A549 (cell line): ENCODE results near the gene GPR78.

ENCODE experiments used
- FOXS1 ChIP-seq: fragments of 250-450 bp; sonication (Bioruptor Pico); IDR thresholded peaks from 2 replicates; pipeline ENCODE4 v1.5.0; 2020; ENCODE audit warnings: mild to moderate bottlenecking, moderate library complexity
- POLR2A ChIP-seq: IDR thresholded peaks from 2 replicates; pipeline ENCODE4 v1.6.1; 2012; ENCODE audit warnings: mild to moderate bottlenecking, low read length
- RAD21 ChIP-seq, 2 experiments: fragments of >200 bp in 1 of 2; sonication (Bioruptor Twin) in 1 of 2; formaldehyde crosslinking in 1 of 2; IDR thresholded peaks in 1 of 2; conservative IDR thresholded peaks in 1 of 2; 2 replicates in 1 of 2; 3 replicates in 1 of 2; pipeline ENCODE4 v1.6.1; 2012 to 2018; ENCODE audit warnings: inconsistent platforms in 1 of 2
- RCOR1 ChIP-seq: fragments of 150-350 bp; IDR thresholded peaks from 2 replicates; pipeline ENCODE4 v1.6.1; 2014; ENCODE audit warnings: antibody characterized with exemption, low read length, low read depth
- TF ChIP-seq, protein P1 (sequence below): fragments of >200 bp; sonication (Bioruptor Twin); formaldehyde crosslinking; IDR thresholded peaks from 3 replicates; pipeline ENCODE4 v1.5.1; 2016
- TF ChIP-seq, protein P2 (sequence below): IDR thresholded peaks from 2 replicates; pipeline ENCODE4 v1.6.1; 2012

DNA sequence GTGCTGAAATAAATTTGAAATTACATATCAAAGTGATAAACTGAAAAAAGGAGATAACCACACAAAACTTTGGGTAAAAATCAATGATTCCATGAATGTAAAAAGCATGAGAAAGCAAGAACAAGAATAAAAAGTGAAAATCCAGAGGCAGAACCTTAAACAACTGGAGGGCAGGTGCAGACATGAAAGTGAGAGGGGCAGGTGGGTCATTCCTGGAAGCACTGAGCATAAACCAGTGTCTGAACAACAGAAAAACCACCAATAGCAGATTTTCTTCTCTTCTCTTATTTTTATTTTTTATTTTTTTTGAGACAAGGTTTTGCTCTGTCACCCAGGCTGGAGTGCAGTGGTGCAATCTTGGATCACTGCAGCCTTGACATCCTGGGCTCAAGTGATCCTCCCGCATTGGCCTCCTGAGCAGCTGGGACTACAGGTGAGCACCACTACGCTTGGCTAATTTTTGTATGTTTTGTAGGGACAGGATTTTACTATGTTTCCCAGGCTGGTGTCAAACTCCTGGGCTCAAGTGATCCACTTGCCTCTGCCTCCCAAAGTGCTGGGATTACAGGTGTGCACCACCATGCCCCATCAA lies 46.8 kb upstream of the GPR78 start:
- TF ChIP-seq POLR2A (no peak), RCOR1 (no peak), FOXS1 (no peak), RAD21 (conservative IDR thresholded peaks at IDR 0.05 in 1 of 2, IDR thresholded peaks at IDR 0.05 in 1 of 2) (no peak)
- TF ChIP-seq, protein P1, sequence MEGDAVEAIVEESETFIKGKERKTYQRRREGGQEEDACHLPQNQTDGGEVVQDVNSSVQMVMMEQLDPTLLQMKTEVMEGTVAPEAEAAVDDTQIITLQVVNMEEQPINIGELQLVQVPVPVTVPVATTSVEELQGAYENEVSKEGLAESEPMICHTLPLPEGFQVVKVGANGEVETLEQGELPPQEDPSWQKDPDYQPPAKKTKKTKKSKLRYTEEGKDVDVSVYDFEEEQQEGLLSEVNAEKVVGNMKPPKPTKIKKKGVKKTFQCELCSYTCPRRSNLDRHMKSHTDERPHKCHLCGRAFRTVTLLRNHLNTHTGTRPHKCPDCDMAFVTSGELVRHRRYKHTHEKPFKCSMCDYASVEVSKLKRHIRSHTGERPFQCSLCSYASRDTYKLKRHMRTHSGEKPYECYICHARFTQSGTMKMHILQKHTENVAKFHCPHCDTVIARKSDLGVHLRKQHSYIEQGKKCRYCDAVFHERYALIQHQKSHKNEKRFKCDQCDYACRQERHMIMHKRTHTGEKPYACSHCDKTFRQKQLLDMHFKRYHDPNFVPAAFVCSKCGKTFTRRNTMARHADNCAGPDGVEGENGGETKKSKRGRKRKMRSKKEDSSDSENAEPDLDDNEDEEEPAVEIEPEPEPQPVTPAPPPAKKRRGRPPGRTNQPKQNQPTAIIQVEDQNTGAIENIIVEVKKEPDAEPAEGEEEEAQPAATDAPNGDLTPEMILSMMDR: no peak
- TF ChIP-seq, protein P2, sequence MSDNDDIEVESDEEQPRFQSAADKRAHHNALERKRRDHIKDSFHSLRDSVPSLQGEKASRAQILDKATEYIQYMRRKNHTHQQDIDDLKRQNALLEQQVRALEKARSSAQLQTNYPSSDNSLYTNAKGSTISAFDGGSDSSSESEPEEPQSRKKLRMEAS: no peak
